ENCODE measurements around the gene PPM1H.

GRCh38 chr12:62814243-62814642 is 120.7 kb downstream of the PPM1H start:
- TF ChIP-seq POLR2A (IDR thresholded peaks at IDR 0.05) (no peak), CTCF (IDR thresholded peaks at IDR 0.05) (no peak), POLR2AphosphoS5 (IDR thresholded peaks at IDR 0.05) (no peak), EP300 (IDR thresholded peaks at IDR 0.05) (no peak)

Measured in sigmoid colon (tissue), 4 donors.